HCT116 (cell line): ENCODE results near the gene MCAT. TPM values are rescaled to one million over a fixed set of nuclear protein-coding genes. Genes with fewer than 3 reads are reported as not detected.
A peak's percentile ranks its signal among the peaks of the same experiment; 100 is the strongest.

Source experiments
- ATAC-seq: fragments of 200-7000 bp; cut with Tn5 transposase; 2 replicates; pipeline ENCODE4 v1.9.1; 2020; ENCODE audit warnings: mild to moderate bottlenecking, moderate library complexity
- BruUV-seq: library from RNA; stranded (reverse); fragments of 400-500 nt; replicated peaks from 2 replicates; lab custom pipeline; 2021; lab: Mats Ljungman, UMichigan
- CTCF ChIA-PET: fragments of 300-600 bp; sonication (Branson Sonifier 250); formaldehyde crosslinking; loops from one replicate; lab custom pipeline; 2021; ENCODE audit warnings: antibody characterized with exemption; lab: Charles Lee
- POLR2A ChIA-PET: fragments of 300-600, 350-600 bp; sonication (Branson Sonifier 250); formaldehyde crosslinking; loops from one replicate; lab custom pipeline; 2021; ENCODE audit warnings: antibody characterized with exemption; lab: Charles Lee
- RAD21 ChIA-PET, 2 experiments: fragments of 300-600 bp; sonication (Branson Sonifier 250); formaldehyde crosslinking; loops; one replicate each; lab custom pipeline; 2023; ENCODE audit warnings: low total read pairs in 2 of 2; ENCODE audit not compliant: uncharacterized antibody in 2 of 2, unreplicated experiment in 2 of 2, low non-redundant PET in 1 of 2; lab: Charles Lee
- DNase-seq: peaks from one replicate; pipeline ENCODE4 v3.0.0-alpha.2; 2010; ENCODE audit warnings: low read depth, low spot score
- H2AFZ ChIP-seq: fragments of 200-600 bp; shearing (Covaris generic), sonication (generic); 2 replicates; pipeline ENCODE4 v1.6.1; 2017; ENCODE audit warnings: low read depth, mixed run types, mixed read lengths, antibody characterized with exemption, low read length; ENCODE audit not compliant: poor library complexity, severe bottlenecking
- H3K27ac ChIP-seq: 2 replicates; pipeline ENCODE4 v1.5.1; 2012; ENCODE audit warnings: low read depth, low read length
- H3K27me3 ChIP-seq: fragments of 200-600 bp; sonication (generic); 2 replicates; pipeline ENCODE4 v1.6.1; 2016; ENCODE audit warnings: mixed run types, low read length, mixed read lengths; ENCODE audit not compliant: insufficient read depth
- H3K36me3 ChIP-seq, 2 experiments: fragments of 200-500 bp in 1 of 2; fragments of 200-600 bp in 1 of 2; sonication (Bioruptor generic) in 1 of 2; sonication (generic) in 1 of 2; 2 replicates each; pipeline versions ENCODE4 v1.5.1 to v1.6.1; 2014 to 2016; ENCODE audit warnings: low read length in 2 of 2, inconsistent platforms in 1 of 2, mixed read lengths in 1 of 2, mixed run types in 1 of 2; ENCODE audit not compliant: insufficient read depth in 2 of 2, control insufficient read depth in 1 of 2
- H3K4me1 ChIP-seq, 2 experiments: fragments of 200-600 bp in 1 of 2; sonication (generic) in 1 of 2; 2 replicates each; pipeline versions ENCODE4 v1.5.1 to v1.6.1; 2012 to 2017; ENCODE audit warnings: low read length in 2 of 2, inconsistent platforms in 1 of 2, mild to moderate bottlenecking in 1 of 2, mixed read lengths in 1 of 2, mixed run types in 1 of 2, moderate library complexity in 1 of 2; ENCODE audit not compliant: insufficient read depth in 2 of 2, control insufficient read depth in 1 of 2
- H3K4me2 ChIP-seq: fragments of 200-600 bp; sonication (generic); 2 replicates; pipeline ENCODE4 v1.6.1; 2017; ENCODE audit warnings: mixed run types, low read length, mixed read lengths
- H3K4me3 ChIP-seq, 2 experiments: fragments of 200-600 bp in 1 of 2; sonication (generic) in 1 of 2; replicated peaks in 1 of 2; 2 replicates each; pipeline ENCODE4 v1.5.1; 2011 to 2016; ENCODE audit warnings: low read length in 2 of 2, control low read depth in 1 of 2, low read depth in 1 of 2, mild to moderate bottlenecking in 1 of 2, mixed read lengths in 1 of 2, mixed run types in 1 of 2
- H3K79me2 ChIP-seq: fragments of 200-600 bp; sonication (generic); 2 replicates; pipeline ENCODE4 v1.6.1; 2017; ENCODE audit warnings: mild to moderate bottlenecking, mixed run types, low read length, moderate library complexity, mixed read lengths; ENCODE audit not compliant: insufficient read depth
- H3K9ac ChIP-seq: fragments of 200-600 bp; sonication (generic); 2 replicates; pipeline ENCODE4 v1.6.1; 2016; ENCODE audit warnings: low read length, mixed read lengths
- H3K9me2 ChIP-seq: fragments of 200-600 bp; sonication (generic), shearing (Covaris generic); 2 replicates; pipeline ENCODE4 v1.6.1; 2017; ENCODE audit warnings: mixed run types, mild to moderate bottlenecking, moderate library complexity; ENCODE audit not compliant: insufficient read depth
- H3K9me3 ChIP-seq, 2 experiments: fragments of 200-500 bp in 1 of 2; fragments of 200-600 bp in 1 of 2; sonication (Bioruptor generic) in 1 of 2; sonication (generic) in 1 of 2; 2 replicates each; pipeline ENCODE4 v1.6.1; 2014 to 2017; ENCODE audit warnings: low read length in 2 of 2, mixed read lengths in 2 of 2, inconsistent platforms in 1 of 2, low read depth in 1 of 2, mild to moderate bottlenecking in 1 of 2, mixed run types in 1 of 2, moderate library complexity in 1 of 2; ENCODE audit not compliant: control insufficient read depth in 1 of 2, insufficient read depth in 1 of 2
- H4K20me1 ChIP-seq: fragments of 200-600 bp; sonication (generic), shearing (Covaris generic); 2 replicates; pipeline ENCODE4 v1.6.1; 2017; ENCODE audit warnings: mixed run types, mild to moderate bottlenecking, moderate library complexity; ENCODE audit not compliant: insufficient read depth
- CBX3 ChIP-seq: IDR thresholded peaks from 2 replicates; pipeline ENCODE4 v1.6.1; 2012; ENCODE audit warnings: low read depth
- EGR1 ChIP-seq: IDR thresholded peaks from 2 replicates; pipeline ENCODE4 v1.6.1; 2012; ENCODE audit warnings: low read depth
- ELF1 ChIP-seq: IDR thresholded peaks from 2 replicates; pipeline ENCODE4 v1.6.1; 2012; ENCODE audit warnings: low read depth, borderline replicate concordance
- EZH2 ChIP-seq: fragments of 200-600 bp; sonication (generic); IDR thresholded peaks from 2 replicates; pipeline ENCODE4 v1.6.1; 2017; ENCODE audit warnings: antibody characterized with exemption, mixed run types
- FOSL1 ChIP-seq: IDR thresholded peaks from 2 replicates; pipeline ENCODE4 v1.6.1; 2012; ENCODE audit warnings: low read depth
- JUND ChIP-seq: IDR thresholded peaks from 2 replicates; pipeline ENCODE4 v1.6.1; 2012
- POLR2A ChIP-seq: IDR thresholded peaks from 2 replicates; pipeline ENCODE4 v1.7.0; 2011; ENCODE audit warnings: borderline replicate concordance; ENCODE audit not compliant: insufficient read depth, insufficient read length; ENCODE audit errors: extremely low read depth
- POLR2AphosphoS5 ChIP-seq: IDR thresholded peaks from 2 replicates; pipeline ENCODE4 v1.6.1; 2011; ENCODE audit warnings: mild to moderate bottlenecking, low read depth, low read length, moderate library complexity
- SIN3A ChIP-seq: IDR thresholded peaks from 2 replicates; pipeline ENCODE4 v1.6.1; 2012; ENCODE audit warnings: low read depth
- SP1 ChIP-seq: IDR thresholded peaks from 2 replicates; pipeline ENCODE4 v1.6.1; 2012; ENCODE audit warnings: low read depth
- TCF7L2 ChIP-seq: IDR thresholded peaks from 2 replicates; pipeline ENCODE4 v1.7.0; 2011; ENCODE audit warnings: borderline replicate concordance, inconsistent platforms; ENCODE audit not compliant: insufficient read depth, insufficient read length; ENCODE audit errors: extremely low read depth
- YY1 ChIP-seq: IDR thresholded peaks from 2 replicates; pipeline ENCODE4 v1.6.1; 2011; ENCODE audit warnings: low read length, low read depth, moderate library complexity, mild to moderate bottlenecking; ENCODE audit not compliant: insufficient replicate concordance; ENCODE audit errors: extremely low read depth
- ZFX ChIP-seq: fragments of 450-650 bp; IDR thresholded peaks from 2 replicates; pipeline ENCODE4 v1.6.1; 2017
- intact Hi-C: fragments of 100-400 bp; cut with micrococcal nuclease; formaldehyde crosslinking; loops from 2 replicates; pipeline ENCODE4 v1.10.0; 2022
- total RNA-seq: library from RNA; stranded (reverse); gene quantifications from one replicate; pipeline ENCODE4 v1.2.1, GENCODE V29; 2021; ENCODE audit not compliant: unreplicated experiment
- TF ChIP-seq, protein P1 (sequence below): IDR thresholded peaks from 2 replicates; pipeline ENCODE4 v1.6.1; 2012
- TF ChIP-seq, protein P2 (sequence below), 3 experiments: fragments of 200-600 bp in 1 of 3; sonication (generic) in 1 of 3; IDR thresholded peaks in 2 of 3; conservative IDR thresholded peaks in 1 of 3; 2 replicates each; pipeline ENCODE4 v1.5.1; 2012 to 2017; ENCODE audit warnings: low read depth in 2 of 3, low read length in 2 of 3, antibody characterized with exemption in 1 of 3, borderline replicate concordance in 1 of 3, control low read depth in 1 of 3, mild to moderate bottlenecking in 1 of 3, mixed read lengths in 1 of 3, mixed run types in 1 of 3, moderate library complexity in 1 of 3; ENCODE audit not compliant: insufficient read depth in 1 of 3
- TF ChIP-seq, protein P3 (sequence below): IDR thresholded peaks from 2 replicates; pipeline ENCODE4 v1.6.1; 2012
- TF ChIP-seq, protein P4 (sequence below): IDR thresholded peaks from 2 replicates; pipeline ENCODE4 v1.6.1; 2011; ENCODE audit warnings: mild to moderate bottlenecking, low read length, moderate library complexity; ENCODE audit not compliant: insufficient replicate concordance; ENCODE audit errors: extremely low read depth

The MCAT gene
- total RNA-seq, 1 experiment from 2014 or later, result 34.8 TPM

DNA sequence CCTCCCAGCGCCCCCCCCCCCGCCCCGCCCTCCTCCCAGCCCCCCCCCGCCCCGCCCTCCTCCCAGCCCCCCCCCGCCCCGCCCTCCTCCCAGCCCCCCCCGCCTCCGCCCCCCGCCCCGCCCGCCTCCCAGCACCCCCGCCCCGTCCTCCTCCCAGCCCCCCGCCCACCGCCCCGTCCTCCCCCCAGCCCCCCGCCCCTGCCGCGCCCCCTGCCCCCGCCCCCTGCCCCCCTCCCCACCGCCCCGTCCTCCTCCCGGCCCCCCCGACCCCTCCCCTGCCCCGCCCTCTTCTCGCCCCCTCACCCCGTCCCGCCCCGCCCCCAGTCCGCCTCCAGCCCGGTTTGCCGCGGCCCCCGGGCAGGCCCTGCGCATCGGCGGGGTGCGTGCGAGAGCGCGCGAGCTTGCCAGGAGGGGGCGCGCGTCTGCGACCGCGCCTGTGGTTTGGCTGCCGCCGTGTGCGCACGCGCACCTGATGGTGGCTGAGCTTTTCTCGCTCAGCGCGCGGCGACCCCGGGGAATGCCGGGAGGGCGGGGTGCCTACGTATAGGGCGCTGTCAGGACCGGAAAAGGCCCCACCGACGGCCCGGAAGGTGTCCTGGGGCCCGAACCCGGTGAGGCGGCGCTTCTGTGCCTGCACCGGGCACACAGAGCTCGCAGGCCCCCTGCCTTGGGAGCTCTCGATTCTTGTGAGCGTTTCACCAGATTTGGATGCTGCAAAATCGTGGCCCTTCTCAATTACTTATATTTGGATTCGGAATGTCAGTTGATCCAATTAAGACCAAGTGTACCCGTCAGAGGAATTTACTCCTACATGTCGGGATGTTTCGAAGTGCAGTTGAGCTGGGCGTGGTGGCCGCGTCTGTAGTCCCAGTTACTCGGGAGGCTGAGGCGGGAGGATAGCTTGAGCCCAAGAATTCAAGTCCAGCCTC, 44.2 kb upstream of the MCAT start:
- RAD21 ChIA-PET, result interaction anchor here (0.6 to 1.2 kb wide), 2 partner anchors 9 to 41 kb away, joined by 4 to 5 read pairs; no protein-coding TSS in a partner anchor
- Histone ChIP-seq H4K20me1 (no peaks in the 10 kb centered on the region), H3K9me3 (no peaks in the 10 kb centered on the region), H3K9me2 (no peaks in the 10 kb centered on the region), H2AFZ (peak overlapping the region; percentile 78), H3K79me2 (peaks cover 42% of the 10 kb centered on the region), H3K27me3 (no peaks in the 10 kb centered on the region), H3K9ac (peak overlapping the region; percentile 80), H3K4me2 (peak overlapping the region; percentile 93), H3K36me3 (peaks cover 0 to 10% of the 10 kb centered on the region in 2 experiments; a peak in 2 of 4 replicates), H3K4me3 (peak overlapping the region; percentile 73 to 83), H3K4me1 (peaks cover 9 to 36% of the 10 kb centered on the region in 2 experiments; a peak in 3 of 4 replicates), H3K27ac (peak overlapping the region; percentile 64)
- TF ChIP-seq, protein P1, sequence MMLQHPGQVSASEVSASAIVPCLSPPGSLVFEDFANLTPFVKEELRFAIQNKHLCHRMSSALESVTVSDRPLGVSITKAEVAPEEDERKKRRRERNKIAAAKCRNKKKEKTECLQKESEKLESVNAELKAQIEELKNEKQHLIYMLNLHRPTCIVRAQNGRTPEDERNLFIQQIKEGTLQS, result no peak
- no peak for TF ChIP-seq EZH2
- TF ChIP-seq SIN3A, result peak; percentile 88
- peak; percentile 99 for TF ChIP-seq CBX3
- peak; percentile 64 for TF ChIP-seq ZFX
- TF ChIP-seq FOSL1, result no peak
- no peak for TF ChIP-seq JUND
- peak; percentile 71 for TF ChIP-seq TCF7L2
- TF ChIP-seq, protein P2, sequence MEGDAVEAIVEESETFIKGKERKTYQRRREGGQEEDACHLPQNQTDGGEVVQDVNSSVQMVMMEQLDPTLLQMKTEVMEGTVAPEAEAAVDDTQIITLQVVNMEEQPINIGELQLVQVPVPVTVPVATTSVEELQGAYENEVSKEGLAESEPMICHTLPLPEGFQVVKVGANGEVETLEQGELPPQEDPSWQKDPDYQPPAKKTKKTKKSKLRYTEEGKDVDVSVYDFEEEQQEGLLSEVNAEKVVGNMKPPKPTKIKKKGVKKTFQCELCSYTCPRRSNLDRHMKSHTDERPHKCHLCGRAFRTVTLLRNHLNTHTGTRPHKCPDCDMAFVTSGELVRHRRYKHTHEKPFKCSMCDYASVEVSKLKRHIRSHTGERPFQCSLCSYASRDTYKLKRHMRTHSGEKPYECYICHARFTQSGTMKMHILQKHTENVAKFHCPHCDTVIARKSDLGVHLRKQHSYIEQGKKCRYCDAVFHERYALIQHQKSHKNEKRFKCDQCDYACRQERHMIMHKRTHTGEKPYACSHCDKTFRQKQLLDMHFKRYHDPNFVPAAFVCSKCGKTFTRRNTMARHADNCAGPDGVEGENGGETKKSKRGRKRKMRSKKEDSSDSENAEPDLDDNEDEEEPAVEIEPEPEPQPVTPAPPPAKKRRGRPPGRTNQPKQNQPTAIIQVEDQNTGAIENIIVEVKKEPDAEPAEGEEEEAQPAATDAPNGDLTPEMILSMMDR (IDR thresholded peaks at IDR 0.05 in 2 of 3, conservative IDR thresholded peaks at IDR 0.05 in 1 of 3; ENCODE audit: borderline replicate concordance in 1 of 3, insufficient read depth in 1 of 3, low read depth in 2 of 3, low read length in 2 of 3), result peak; percentile 32 to 65 (median 45); a peak in 5 of 6 replicates
- TF ChIP-seq POLR2AphosphoS5, result peak; percentile 96
- TF ChIP-seq, protein P3, sequence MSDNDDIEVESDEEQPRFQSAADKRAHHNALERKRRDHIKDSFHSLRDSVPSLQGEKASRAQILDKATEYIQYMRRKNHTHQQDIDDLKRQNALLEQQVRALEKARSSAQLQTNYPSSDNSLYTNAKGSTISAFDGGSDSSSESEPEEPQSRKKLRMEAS, result peak; percentile 77
- peak; percentile 95 for TF ChIP-seq POLR2A
- TF ChIP-seq, protein P4, sequence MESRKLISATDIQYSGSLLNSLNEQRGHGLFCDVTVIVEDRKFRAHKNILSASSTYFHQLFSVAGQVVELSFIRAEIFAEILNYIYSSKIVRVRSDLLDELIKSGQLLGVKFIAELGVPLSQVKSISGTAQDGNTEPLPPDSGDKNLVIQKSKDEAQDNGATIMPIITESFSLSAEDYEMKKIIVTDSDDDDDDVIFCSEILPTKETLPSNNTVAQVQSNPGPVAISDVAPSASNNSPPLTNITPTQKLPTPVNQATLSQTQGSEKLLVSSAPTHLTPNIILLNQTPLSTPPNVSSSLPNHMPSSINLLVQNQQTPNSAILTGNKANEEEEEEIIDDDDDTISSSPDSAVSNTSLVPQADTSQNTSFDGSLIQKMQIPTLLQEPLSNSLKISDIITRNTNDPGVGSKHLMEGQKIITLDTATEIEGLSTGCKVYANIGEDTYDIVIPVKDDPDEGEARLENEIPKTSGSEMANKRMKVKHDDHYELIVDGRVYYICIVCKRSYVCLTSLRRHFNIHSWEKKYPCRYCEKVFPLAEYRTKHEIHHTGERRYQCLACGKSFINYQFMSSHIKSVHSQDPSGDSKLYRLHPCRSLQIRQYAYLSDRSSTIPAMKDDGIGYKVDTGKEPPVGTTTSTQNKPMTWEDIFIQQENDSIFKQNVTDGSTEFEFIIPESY, result peak; percentile 51
- TF ChIP-seq YY1, result peak; percentile 50
- TF ChIP-seq SP1, result peak; percentile 67
- TF ChIP-seq ELF1, result no peak; the same call in 1 of the 2 replicates
- peak; percentile 51; the same call in 1 of the 2 replicates for TF ChIP-seq EGR1
- CTCF ChIA-PET, result interaction anchor here (0.7 to 1.4 kb wide), 9 partner anchors 9 to 240 kb away, joined by 3 to 11 read pairs (median 6); no protein-coding TSS in a partner anchor
- POLR2A ChIA-PET, result interaction anchor here (0.9 to 1.4 kb wide), 7 partner anchors 9 to 572 kb away, joined by 3 to 9 read pairs (median 4); partner anchors contain the start of gene POLDIP3
- ATAC-seq (peak; percentile 89), DNase-seq (peak; percentile 90)
- no TSS peak for BruUV-seq
- intact Hi-C loops, result no loop called here
